Activated CD8-positive, alpha-beta T cell treated with anti-CD3 and anti-CD28 coated beads for 36 hours (primary cell): Measurements from ENCODE around the gene PTOV1. TPM values are rescaled to one million over a fixed set of nuclear protein-coding genes. Genes with fewer than 3 reads are reported as not detected.

ENCODE experiments used
- ATAC-seq: fragments of 200-7000 bp; cut with Tn5 transposase; one replicate; pipeline ENCODE4 v1.10.0; 2021; ENCODE audit warnings: mild to moderate bottlenecking, moderate library complexity
- CTCF ChIA-PET: fragments of 350-600 bp; sonication (Branson Sonifier 250); formaldehyde crosslinking; loops from one replicate; lab custom pipeline; 2021; ENCODE audit warnings: antibody characterized with exemption; lab: Charles Lee
- POLR2A ChIA-PET: fragments of 350-600 bp; sonication (Branson Sonifier 250); formaldehyde crosslinking; loops from one replicate; lab custom pipeline; 2021; ENCODE audit warnings: antibody characterized with exemption; lab: Charles Lee
- DNase-seq: peaks from one replicate; pipeline ENCODE4 v3.0.0-alpha.2; 2020
- H3K27ac Mint-ChIP-seq: one replicate; pipeline ENCODE4 v1.8.0; 2021; ENCODE audit warnings: mild to moderate bottlenecking, mixed read lengths
- H3K27me3 Mint-ChIP-seq: one replicate; pipeline ENCODE4 v1.8.0; 2021; ENCODE audit warnings: mixed read lengths
- H3K36me3 Mint-ChIP-seq: one replicate; pipeline ENCODE4 v1.8.0; 2021; ENCODE audit warnings: low read depth, mixed read lengths
- H3K4me1 Mint-ChIP-seq: one replicate; pipeline ENCODE4 v1.8.0; 2021; ENCODE audit warnings: low read depth, mixed read lengths
- H3K4me3 Mint-ChIP-seq: one replicate; pipeline ENCODE4 v1.8.0; 2021; ENCODE audit warnings: mild to moderate bottlenecking, moderate library complexity, mixed read lengths
- H3K9me3 Mint-ChIP-seq: one replicate; pipeline ENCODE4 v1.8.0; 2021; ENCODE audit warnings: mixed read lengths
- CTCF ChIP-seq: fragments of 200-600 bp; IDR thresholded peaks from one replicate; pipeline ENCODE4 v1.8.0; 2022; ENCODE audit warnings: antibody characterized with exemption, mild to moderate bottlenecking
- intact Hi-C: fragments of 100-400 bp; cut with micrococcal nuclease; formaldehyde crosslinking; loops from one replicate; pipeline ENCODE4 v1.10.0; 2022
- total RNA-seq, 2 experiments: library from RNA; stranded (reverse); gene quantifications; one replicate each; pipeline ENCODE4 v1.2.3, GENCODE V29; 2021

PTOV1 gene
- total RNA-seq, 2 experiments from 2014 or later: 87.4 to 88.5 TPM

GRCh38 chr19:49811328-49811727, 39.6 kb upstream of the PTOV1 start:
- H3K36me3 Mint-ChIP-seq: peaks cover 8% of the 10 kb centered on the region
- intact Hi-C loops: no loop called here
- H3K27ac Mint-ChIP-seq: no peak overlapping the region
- no peak overlapping the region for H3K4me3 Mint-ChIP-seq
- ChIA-PET CTCF (no interaction called here), POLR2A (interaction anchor here (1.0 to 2.5 kb wide), 3 partner anchors 13 to 43 kb away, joined by 3 to 6 read pairs (median 4); no protein-coding TSS in a partner anchor)
- DNase-seq: no peak
- no peak for TF ChIP-seq CTCF
- peaks cover 35% of the 10 kb centered on the region for H3K4me1 Mint-ChIP-seq
- H3K9me3 Mint-ChIP-seq: no peaks in the 10 kb centered on the region
- ATAC-seq: no peak
- H3K27me3 Mint-ChIP-seq: no peaks in the 10 kb centered on the region

- intact Hi-C loops: no loop called here
- peak overlapping the region; percentile 95 for H3K27ac Mint-ChIP-seq
- no peaks in the 10 kb centered on the region for H3K27me3 Mint-ChIP-seq
- H3K36me3 Mint-ChIP-seq: peaks cover 7% of the 10 kb centered on the region
- peaks cover 36% of the 10 kb centered on the region for H3K4me1 Mint-ChIP-seq
- POLR2A ChIA-PET: interaction anchor here (0.8 to 2.5 kb wide), 8 partner anchors 8 to 232 kb away, joined by 3 to 7 read pairs (median 4); partner anchors contain the start of genes AKT1S1, NOSIP and TBC1D17
- no peak for TF ChIP-seq CTCF
- no peaks in the 10 kb centered on the region for H3K9me3 Mint-ChIP-seq
- peak overlapping the region; percentile 85 for H3K4me3 Mint-ChIP-seq
- ATAC-seq (no peak), DNase-seq (no peak)
- CTCF ChIA-PET: interaction anchor here (0.7 kb wide), 1 partner anchor 39 kb away, joined by 3 read pairs; no protein-coding TSS in a partner anchor
Observed at GRCh38 chr19:49812452-49812996, 38.4 kb upstream of the PTOV1 start.

DNA sequence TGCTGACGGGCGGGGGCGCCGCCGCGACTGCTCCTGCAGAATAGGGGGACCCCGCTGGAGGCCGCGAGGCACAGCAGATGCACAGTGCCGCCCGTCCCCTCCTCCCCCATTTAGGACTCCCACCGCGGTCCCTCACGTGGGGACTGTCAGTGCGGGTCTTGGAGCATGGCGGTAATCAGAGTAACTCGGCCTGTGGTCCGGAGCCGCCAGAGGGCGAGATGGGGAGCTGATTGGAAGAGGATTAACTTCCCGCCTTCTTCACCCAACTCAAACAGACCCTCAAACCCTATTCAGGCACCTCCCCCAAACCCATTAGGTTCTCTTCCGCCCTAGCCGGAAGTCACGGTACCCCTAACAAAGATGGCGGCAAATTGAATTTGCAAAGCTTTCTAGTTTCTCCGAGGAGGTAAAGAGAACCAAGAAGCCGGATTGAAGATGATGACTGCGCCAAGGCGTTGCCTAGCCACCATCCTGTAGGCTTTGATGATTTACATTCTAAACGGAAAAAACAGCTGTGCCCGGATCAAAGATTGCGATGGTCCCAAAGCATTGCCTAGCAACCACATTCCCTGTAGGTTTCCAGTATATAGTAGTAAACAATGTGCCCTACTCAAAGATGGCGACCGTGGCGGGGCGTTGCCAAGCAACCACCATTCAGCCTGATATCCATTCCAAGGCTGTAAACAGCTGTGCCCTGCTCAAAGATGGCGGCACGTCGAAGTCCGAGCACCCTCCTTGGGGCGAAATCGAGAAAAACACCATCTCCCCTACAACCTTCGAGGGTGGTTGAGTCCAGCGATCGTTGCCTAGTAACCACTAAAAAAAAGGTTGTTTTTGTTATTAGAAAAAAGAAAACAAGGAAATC, 37.7 kb upstream of the PTOV1 start, which contains the start of gene FUZ:
FUZ (minus strand) TSS at position 296 of the 865 bp plus-strand sequence; CDS start at position 110, 186 bp downstream.
- Mint-ChIP-seq H3K27ac (peak within 1 kb of the TSS; percentile 95), H3K36me3 (peaks cover 7% of the 10 kb centered on the region), H3K4me3 (peak within 1 kb of the TSS; percentile 85), H3K27me3 (no peaks in the 10 kb centered on the region), H3K9me3 (no peaks in the 10 kb centered on the region), H3K4me1 (peaks cover 30% of the 10 kb centered on the region)
- intact Hi-C loops: no loop called here
- peak; percentile 98 for DNase-seq
- CTCF ChIA-PET: interaction anchor here (0.9 kb wide), 1 partner anchor 12 kb away, joined by 3 read pairs; no protein-coding TSS in a partner anchor
- POLR2A ChIA-PET: interaction anchor here (0.6 to 2.5 kb wide), 13 partner anchors 8 to 324 kb away, joined by 3 to 7 read pairs (median 4); partner anchors contain the start of genes AKT1S1, BCL2L12, IRF3 and NOSIP
- no peak for TF ChIP-seq CTCF
- ATAC-seq: peak; percentile 69

DNA sequence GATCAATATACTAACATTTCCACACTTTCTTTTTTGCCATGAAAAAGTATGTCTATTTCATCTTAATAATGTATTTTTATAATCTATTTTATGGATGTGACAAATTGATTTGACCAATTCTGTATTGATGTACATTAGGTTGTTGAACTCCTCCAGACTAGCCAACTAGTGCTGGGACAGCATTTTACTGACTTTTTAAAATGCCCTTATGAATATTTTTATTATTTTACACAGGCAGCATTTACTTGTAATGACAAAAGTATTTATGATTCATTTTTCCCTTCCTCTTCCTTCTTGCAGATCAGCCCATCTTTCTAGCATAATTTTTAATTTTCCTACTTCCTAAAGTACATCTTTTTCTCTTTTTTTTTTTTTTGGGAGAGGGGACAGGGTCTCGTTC, 36.9 kb upstream of the PTOV1 start:
- ChIA-PET POLR2A (interaction anchor here (0.9 to 1.5 kb wide), 5 partner anchors 10 to 149 kb away, joined by 3 to 7 read pairs (median 3); partner anchors contain the start of genes AKT1S1, BCL2L12, IRF3 and TBC1D17), CTCF (interaction anchor here (0.9 kb wide), 1 partner anchor 11 kb away, joined by 3 read pairs; no protein-coding TSS in a partner anchor)
- DNase-seq: no peak
- Mint-ChIP-seq H3K4me1 (peaks cover 24% of the 10 kb centered on the region), H3K27me3 (no peaks in the 10 kb centered on the region), H3K27ac (peak overlapping the region; percentile 21), H3K36me3 (peaks cover 5% of the 10 kb centered on the region), H3K4me3 (peak overlapping the region; percentile 85), H3K9me3 (no peaks in the 10 kb centered on the region)
- intact Hi-C loops: no loop called here
- ATAC-seq: no peak
- TF ChIP-seq CTCF: no peak
